ENCODE results near the gene BABAM2. TPM values are rescaled to one million over a fixed set of nuclear protein-coding genes. Genes with fewer than 3 reads are reported as not detected.

Gene BABAM2
- total and polyA plus RNA-seq, 4 donors: 9.9 to 17.0 (median 13.9) TPM

GRCh38 chr2:28166956-28167355 lies 276.4 kb downstream of the BABAM2 start:
- 99% methylated on average over 2 of the region's 2 CpGs for WGBS
- TF ChIP-seq HNF4G (IDR thresholded peaks at IDR 0.05): no peak
- TF ChIP-seq EGR1 (IDR thresholded peaks at IDR 0.05; ENCODE audit: low read depth in 2 of 2): no peak
- TF ChIP-seq ATF3 (IDR thresholded peaks at IDR 0.05): no peak
- no peak for TF ChIP-seq SP1 (IDR thresholded peaks at IDR 0.05)
- no peak for TF ChIP-seq NR2F2 (IDR thresholded peaks at IDR 0.05)
- no peak for TF ChIP-seq YY1 (IDR thresholded peaks at IDR 0.05)
- no peak for TF ChIP-seq GABPA (IDR thresholded peaks at IDR 0.05 in 1 of 2, conservative IDR thresholded peaks at IDR 0.05 in 1 of 2)
- TF ChIP-seq JUND (IDR thresholded peaks at IDR 0.05): no peak
- TF ChIP-seq ZBTB33 (IDR thresholded peaks at IDR 0.05): no peak
- no peak for TF ChIP-seq RXRA (IDR thresholded peaks at IDR 0.05)
- TF ChIP-seq RAD21 (IDR thresholded peaks at IDR 0.05): no peak
- no peak for TF ChIP-seq CTCF (IDR thresholded peaks at IDR 0.05; ENCODE audit: low read depth, low read length, missing input control)
- no peak for TF ChIP-seq MAX (IDR thresholded peaks at IDR 0.05)
- TF ChIP-seq REST (IDR thresholded peaks at IDR 0.05): no peak
- TF ChIP-seq TAF1 (conservative IDR thresholded peaks at IDR 0.05): no peak
- TF ChIP-seq FOXA1 (IDR thresholded peaks at IDR 0.05): no peak

GRCh38 chr2:28168376-28168775 lies 277.8 kb downstream of the BABAM2 start:
- no peaks in the 10 kb centered on the region for H3K36me3 ChIP-seq (ENCODE audit: control insufficient read depth in 4 of 4, insufficient read depth in 3 of 4, low read depth in 1 of 4, low read length in 3 of 4)
- no peak overlapping the region for H3K9ac ChIP-seq (ENCODE audit: low read depth in 1 of 2, low read length in 2 of 2)
- no peaks in the 10 kb centered on the region for H3K9me3 ChIP-seq (ENCODE audit: control insufficient read depth in 4 of 4, low read length in 3 of 4)
- WGBS: 95% methylated on average over 5 of the region's 5 CpGs
- H3K4me1 ChIP-seq (ENCODE audit: control insufficient read depth in 4 of 4, insufficient read depth in 4 of 4, low read length in 3 of 4): peaks cover 0 to 2% (median 0%) of the 10 kb centered on the region in 4 donors
- no peak for DNase-seq (ENCODE audit: low spot score)
- no peak overlapping the region for H3K27ac ChIP-seq (ENCODE audit: low read depth in 1 of 2, low read length in 2 of 2)
- no peaks in the 10 kb centered on the region for H3K27me3 ChIP-seq (ENCODE audit: control insufficient read depth in 4 of 4, insufficient read depth in 4 of 4, low read length in 3 of 4)
- H3K4me3 ChIP-seq (ENCODE audit: low read depth in 1 of 3, low read length in 3 of 3): no peak overlapping the region
- TF ChIP-seq RXRA (IDR thresholded peaks at IDR 0.05): no peak
- no peak for TF ChIP-seq TAF1 (conservative IDR thresholded peaks at IDR 0.05)
- TF ChIP-seq RAD21 (IDR thresholded peaks at IDR 0.05): no peak
- no peak for TF ChIP-seq JUND (IDR thresholded peaks at IDR 0.05)
- TF ChIP-seq FOXA2 (IDR thresholded peaks at IDR 0.05): no peak
- no peak for TF ChIP-seq YY1 (IDR thresholded peaks at IDR 0.05)
- TF ChIP-seq CTCF (IDR thresholded peaks at IDR 0.05; ENCODE audit: low read depth, low read length, missing input control): no peak
- no peak for TF ChIP-seq HNF4A (conservative IDR thresholded peaks at IDR 0.05)
- no peak for TF ChIP-seq REST (IDR thresholded peaks at IDR 0.05)
- no peak for TF ChIP-seq ATF3 (IDR thresholded peaks at IDR 0.05)
- no peak for TF ChIP-seq EGR1 (IDR thresholded peaks at IDR 0.05; ENCODE audit: low read depth in 2 of 2)
- no peak for TF ChIP-seq SP1 (IDR thresholded peaks at IDR 0.05)

More at GRCh38 chr2:28166956-28167355, 276.4 kb downstream of the BABAM2 start:
- Histone ChIP-seq H3K4me3 (ENCODE audit: low read depth in 1 of 3, low read length in 3 of 3) (no peak overlapping the region), H3K4me1 (ENCODE audit: control insufficient read depth in 4 of 4, insufficient read depth in 4 of 4, low read length in 3 of 4) (peaks cover 0 to 3% (median 0%) of the 10 kb centered on the region in 4 donors), H3K27ac (ENCODE audit: low read depth in 1 of 2, low read length in 2 of 2) (no peak overlapping the region), H3K27me3 (ENCODE audit: control insufficient read depth in 4 of 4, insufficient read depth in 4 of 4, low read length in 3 of 4) (no peaks in the 10 kb centered on the region), H3K9me3 (ENCODE audit: control insufficient read depth in 4 of 4, low read length in 3 of 4) (no peaks in the 10 kb centered on the region), H3K36me3 (ENCODE audit: control insufficient read depth in 4 of 4, insufficient read depth in 3 of 4, low read depth in 1 of 4, low read length in 3 of 4) (no peaks in the 10 kb centered on the region), H3K9ac (ENCODE audit: low read depth in 1 of 2, low read length in 2 of 2) (no peak overlapping the region)
- DNase-seq (ENCODE audit: low spot score): no peak

Measured in liver (tissue), 9 donors.